ENCODE data around the gene KRT16. TPM values are rescaled to one million over a fixed set of nuclear protein-coding genes. Genes with fewer than 3 reads are reported as not detected.

The KRT16 gene
- total RNA-seq, 1 donor = 2.0 TPM

DNA sequence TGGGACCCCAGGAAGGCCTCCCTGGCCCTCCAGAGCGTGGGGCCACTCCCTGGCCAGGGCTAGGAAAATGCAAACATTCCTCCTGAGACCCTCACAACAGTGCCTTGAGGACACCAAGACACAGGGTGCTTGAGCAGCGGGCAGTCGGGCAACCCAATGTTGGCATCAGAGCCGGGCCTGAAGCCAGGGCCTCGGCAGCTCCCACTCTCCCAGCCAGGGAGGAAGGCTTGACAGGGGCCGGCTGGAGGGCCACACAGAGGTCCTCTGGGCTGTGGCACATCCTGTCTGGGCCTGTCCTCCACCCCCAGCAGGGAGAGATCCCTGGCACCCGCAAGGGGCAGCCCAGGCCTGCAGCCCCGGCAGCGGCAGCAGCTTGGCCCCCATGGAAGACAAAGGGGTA is 24.1 kb upstream of the KRT16 start:
- no peak for DNase-seq (ENCODE audit: low read depth)
- H3K4me3 ChIP-seq (ENCODE audit: low read depth, low read length) = no peak overlapping the region
- TF ChIP-seq, protein P1, sequence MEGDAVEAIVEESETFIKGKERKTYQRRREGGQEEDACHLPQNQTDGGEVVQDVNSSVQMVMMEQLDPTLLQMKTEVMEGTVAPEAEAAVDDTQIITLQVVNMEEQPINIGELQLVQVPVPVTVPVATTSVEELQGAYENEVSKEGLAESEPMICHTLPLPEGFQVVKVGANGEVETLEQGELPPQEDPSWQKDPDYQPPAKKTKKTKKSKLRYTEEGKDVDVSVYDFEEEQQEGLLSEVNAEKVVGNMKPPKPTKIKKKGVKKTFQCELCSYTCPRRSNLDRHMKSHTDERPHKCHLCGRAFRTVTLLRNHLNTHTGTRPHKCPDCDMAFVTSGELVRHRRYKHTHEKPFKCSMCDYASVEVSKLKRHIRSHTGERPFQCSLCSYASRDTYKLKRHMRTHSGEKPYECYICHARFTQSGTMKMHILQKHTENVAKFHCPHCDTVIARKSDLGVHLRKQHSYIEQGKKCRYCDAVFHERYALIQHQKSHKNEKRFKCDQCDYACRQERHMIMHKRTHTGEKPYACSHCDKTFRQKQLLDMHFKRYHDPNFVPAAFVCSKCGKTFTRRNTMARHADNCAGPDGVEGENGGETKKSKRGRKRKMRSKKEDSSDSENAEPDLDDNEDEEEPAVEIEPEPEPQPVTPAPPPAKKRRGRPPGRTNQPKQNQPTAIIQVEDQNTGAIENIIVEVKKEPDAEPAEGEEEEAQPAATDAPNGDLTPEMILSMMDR (IDR thresholded peaks at IDR 0.05; ENCODE audit: insufficient read depth, low read length) = no peak

DNA sequence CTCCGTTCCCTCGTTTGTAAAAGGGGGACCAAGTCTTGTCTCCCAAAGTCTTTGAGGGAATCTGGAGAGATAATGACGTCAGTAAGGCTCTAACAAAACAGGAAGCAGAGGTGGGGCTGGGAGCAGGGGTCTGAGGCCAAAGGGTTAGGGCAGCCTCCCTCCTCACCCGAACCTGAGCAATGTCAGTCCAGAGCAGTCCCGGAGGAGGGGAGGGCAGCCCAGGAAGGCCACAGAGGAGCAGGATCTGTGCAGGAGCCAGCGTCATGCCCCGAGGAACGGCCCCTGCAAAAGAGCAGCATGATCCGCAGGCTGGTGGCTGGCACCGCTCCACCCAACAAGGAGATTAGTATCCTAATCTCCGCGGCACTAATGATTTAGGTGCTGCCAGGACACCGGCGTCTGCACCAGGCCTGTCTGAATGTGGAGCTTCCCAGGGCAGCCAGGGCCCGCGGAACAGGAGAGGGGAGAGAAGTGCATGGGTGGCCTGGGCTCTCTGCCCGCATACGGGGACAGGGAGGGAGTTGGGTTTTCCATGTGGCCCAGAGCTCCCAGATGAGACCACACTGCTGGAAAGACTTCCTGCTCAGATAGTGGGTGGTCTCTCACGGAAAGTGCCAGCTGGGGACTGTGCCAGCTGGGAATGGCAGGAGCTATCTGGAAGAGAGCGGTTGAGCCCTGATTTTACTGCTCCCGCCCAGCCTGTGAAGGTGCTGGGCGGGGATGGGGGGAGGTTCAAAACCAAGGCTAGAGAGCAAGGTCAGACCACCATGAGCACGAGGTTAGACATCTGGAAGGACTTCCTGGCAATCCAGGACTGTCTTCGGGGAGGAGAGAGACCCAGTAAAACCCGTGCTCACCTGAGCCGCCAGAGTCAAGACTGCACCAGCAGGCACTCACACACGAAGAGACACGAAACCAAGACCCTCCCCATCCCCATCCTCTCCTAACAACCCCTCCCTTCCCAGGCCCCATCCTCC is 22.8 kb upstream of the KRT16 start:
- DNase-seq (ENCODE audit: low read depth) = no peak
- no peak overlapping the region for H3K4me3 ChIP-seq (ENCODE audit: low read depth, low read length)
- TF ChIP-seq, protein P1 (IDR thresholded peaks at IDR 0.05; ENCODE audit: insufficient read depth, low read length) = no peak

DNA sequence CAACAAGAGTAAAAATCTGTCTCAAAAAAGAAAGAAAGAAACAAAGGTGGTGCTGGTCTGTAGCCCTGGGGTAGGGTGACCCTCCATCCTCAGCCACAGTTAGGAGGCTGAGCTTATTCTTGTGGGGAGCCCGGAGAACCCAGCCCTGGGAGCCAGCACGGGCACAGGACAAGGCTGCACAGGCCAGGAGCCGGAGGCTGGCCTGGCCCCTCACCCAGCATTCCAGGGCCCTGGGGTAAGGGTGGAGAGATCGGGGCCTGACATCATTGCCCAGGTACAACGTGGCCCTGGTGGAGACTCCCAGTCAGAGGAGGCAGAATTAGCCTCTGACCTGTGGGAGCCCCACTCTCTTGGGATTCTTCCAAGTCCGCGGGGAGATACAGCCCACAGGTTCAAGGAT is 22.1 kb upstream of the KRT16 start:
- no peak for DNase-seq (ENCODE audit: low read depth)

DNA sequence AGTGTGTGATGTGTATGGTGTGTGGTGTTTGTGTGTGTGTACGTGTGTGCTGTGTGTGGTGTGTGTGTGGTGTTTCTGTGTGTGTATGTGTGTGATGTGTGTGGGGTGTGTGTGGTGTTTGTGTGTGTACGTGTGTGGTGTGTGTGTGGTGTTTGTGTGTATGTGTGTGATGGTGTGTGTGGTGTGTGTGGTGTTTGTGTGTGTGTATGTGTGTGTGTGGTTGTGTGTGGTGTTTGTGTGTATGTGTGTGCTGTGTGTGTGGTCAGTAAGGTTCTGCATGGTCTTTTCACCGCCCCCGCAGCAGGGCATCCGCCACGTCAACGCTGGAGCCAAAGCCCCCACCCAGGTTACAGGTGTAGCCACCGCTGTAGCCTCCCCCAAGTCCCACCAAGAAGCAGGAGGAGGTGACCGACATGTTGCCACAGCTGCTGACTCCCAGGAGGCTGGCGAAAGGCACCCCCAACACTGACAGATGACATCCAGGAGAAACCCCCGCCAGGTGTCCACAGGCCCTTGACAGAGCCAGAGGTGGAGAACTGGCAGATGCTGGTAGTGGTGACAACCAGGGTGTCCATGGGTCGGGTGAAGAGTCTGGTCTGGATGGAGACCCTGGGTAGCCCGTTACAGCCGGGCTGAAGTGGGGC is 21.1 kb upstream of the KRT16 start:
- TF ChIP-seq, protein P1 (IDR thresholded peaks at IDR 0.05; ENCODE audit: insufficient read depth, low read length) = no peak
- no peak for DNase-seq (ENCODE audit: low read depth)
- no peak overlapping the region for H3K4me3 ChIP-seq (ENCODE audit: low read depth, low read length)

More for the DNA sequence above, 22.1 kb upstream of the KRT16 start:
- TF ChIP-seq, protein P1 (IDR thresholded peaks at IDR 0.05; ENCODE audit: insufficient read depth, low read length) = no peak
- H3K4me3 ChIP-seq (ENCODE audit: low read depth, low read length) = no peak overlapping the region

DNA sequence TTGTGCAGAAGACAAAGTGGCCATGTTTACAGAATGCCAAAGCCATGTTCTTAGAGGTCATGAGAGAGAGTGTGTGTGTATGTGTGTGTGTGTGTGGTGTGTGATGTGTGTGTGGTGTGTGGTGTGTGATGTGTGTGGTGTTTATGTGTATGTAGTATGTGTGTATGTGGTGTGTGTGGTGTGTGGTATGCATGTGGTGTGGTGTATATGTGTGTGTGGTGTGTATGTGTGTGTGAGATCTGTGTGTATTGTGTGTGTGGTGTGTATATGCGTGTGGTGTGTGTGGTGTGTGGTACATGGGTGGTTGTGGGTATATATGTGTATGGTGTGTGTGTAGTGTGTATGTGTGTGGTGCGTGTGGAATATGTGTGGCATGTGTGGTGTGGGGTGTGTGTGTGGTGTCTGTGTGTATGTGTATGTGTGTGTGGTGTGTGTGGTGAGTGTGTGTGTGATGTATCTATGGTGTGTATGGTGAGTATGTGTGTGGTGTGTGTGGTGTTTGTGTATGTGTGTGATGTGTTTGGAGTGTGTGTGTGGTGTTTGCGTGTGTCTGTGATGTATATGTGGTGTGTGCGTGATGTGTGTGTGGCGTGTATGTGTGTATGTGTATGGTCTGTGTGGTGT is 20.0 kb upstream of the KRT16 start:
- TF ChIP-seq, protein P1 (IDR thresholded peaks at IDR 0.05; ENCODE audit: insufficient read depth, low read length) = no peak
- no peak overlapping the region for H3K4me3 ChIP-seq (ENCODE audit: low read depth, low read length)
- no peak for DNase-seq (ENCODE audit: low read depth)

DNA sequence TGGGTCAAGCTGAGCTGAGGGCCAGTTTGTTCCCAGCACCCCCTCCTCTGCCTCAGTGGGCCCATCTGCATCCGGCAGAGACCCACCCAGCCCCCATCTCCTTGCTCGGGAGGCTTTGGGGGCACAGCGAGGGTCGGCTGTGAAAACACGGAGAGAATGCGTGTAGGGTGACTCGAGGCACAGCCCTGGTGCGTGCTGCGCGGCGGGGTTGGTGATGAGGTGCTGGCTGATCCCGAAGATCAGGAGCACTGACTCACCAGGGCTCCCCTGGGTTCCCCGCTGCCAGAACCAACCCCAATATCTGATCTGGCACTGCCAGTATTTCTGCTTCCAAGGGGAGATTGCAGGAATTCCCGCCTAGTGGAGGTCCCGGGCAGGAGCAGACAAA is 19.3 kb upstream of the KRT16 start:
- TF ChIP-seq, protein P1 (IDR thresholded peaks at IDR 0.05; ENCODE audit: insufficient read depth, low read length) = no peak
- no peak overlapping the region for H3K4me3 ChIP-seq (ENCODE audit: low read depth, low read length)
- no peak for DNase-seq (ENCODE audit: low read depth)
